NCI-H2029 (cell line): ENCODE measurements around the gene ADGRG6.
A peak's percentile ranks its signal among the peaks of the same experiment; 100 is the strongest.

Experiments
- DNase-seq: peaks from one replicate; lab custom pipeline; 2025; lab: John Stamatoyannopoulos, UW

ADGRG6 gene

GRCh38 chr6:142376800-142377496, 75.1 kb downstream of the ADGRG6 start:
- no peak for DNase-seq

GRCh38 chr6:142377497-142377848, 75.7 kb downstream of the ADGRG6 start:
- DNase-seq: no peak

GRCh38 chr6:142378138-142378875, 76.5 kb downstream of the ADGRG6 start:
- peak; percentile 3 for DNase-seq

GRCh38 chr6:142380626-142381025, 78.8 kb downstream of the ADGRG6 start:
- DNase-seq: no peak

GRCh38 chr6:142381181-142381580, 79.4 kb downstream of the ADGRG6 start:
- DNase-seq: no peak

DNA sequence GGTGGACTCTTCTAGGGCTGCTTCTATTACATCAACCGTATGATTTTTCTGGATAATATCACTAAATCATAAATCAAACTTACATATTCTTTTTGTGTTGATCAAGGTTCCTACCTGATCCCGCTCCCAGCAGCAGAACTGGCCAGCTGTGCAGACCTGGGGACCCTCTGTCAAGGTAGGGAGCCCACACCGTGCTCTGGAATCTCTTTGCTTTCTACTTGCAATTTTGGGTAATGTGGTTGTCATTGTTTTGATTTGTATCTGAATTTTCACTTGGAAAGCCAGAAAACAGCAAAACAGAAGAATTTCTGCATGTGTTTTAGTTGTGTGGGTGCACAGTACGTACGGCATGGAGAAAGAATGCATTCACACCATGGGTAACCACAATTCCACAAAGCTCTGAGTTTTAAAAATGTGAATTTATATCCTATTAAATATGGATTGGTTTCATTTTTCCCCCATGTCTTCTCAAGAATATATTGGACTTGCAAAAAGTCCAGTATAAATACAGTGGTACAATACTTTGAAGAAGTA, 80.1 kb downstream of the ADGRG6 start:
- no peak for DNase-seq

DNA sequence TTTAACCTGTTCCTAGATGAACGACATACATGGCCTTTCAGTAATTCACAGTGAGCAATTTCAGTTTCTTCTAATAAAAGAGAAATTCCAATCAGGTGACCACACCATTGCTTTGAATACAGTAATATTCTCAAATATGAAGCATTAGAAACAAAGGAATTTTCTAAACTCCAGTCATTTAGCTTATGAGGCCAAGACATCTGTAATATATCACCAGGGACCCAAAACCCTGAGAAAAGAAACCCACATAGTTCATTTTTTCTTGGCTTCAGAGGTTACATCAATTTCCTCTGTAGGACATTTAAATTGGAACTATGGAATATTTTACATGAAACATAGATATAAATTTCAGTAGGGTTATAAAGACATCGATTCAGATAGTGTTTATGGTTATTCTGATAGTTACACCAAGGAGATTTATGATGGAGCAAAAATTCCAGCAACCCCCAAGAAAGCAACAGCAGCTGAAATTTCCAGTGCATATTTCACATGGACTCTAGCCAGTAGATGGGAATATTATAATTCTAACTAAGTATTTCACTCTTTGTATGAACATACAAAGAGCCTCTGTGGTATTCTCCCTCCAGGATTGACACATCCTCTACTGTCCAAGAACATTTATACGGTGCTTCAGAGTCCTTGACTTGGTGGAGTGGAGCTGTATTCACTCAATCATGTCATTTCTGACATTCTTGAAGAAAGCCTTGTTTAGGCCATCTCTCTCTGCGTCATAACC, 82.9 kb downstream of the ADGRG6 start:
- no peak for DNase-seq

GRCh38 chr6:142385352-142385751, 83.5 kb downstream of the ADGRG6 start:
- no peak for DNase-seq

GRCh38 chr6:142386657-142387056, 84.8 kb downstream of the ADGRG6 start:
- DNase-seq: no peak

GRCh38 chr6:142387997-142388815, 86.4 kb downstream of the ADGRG6 start:
- no peak for DNase-seq

DNA sequence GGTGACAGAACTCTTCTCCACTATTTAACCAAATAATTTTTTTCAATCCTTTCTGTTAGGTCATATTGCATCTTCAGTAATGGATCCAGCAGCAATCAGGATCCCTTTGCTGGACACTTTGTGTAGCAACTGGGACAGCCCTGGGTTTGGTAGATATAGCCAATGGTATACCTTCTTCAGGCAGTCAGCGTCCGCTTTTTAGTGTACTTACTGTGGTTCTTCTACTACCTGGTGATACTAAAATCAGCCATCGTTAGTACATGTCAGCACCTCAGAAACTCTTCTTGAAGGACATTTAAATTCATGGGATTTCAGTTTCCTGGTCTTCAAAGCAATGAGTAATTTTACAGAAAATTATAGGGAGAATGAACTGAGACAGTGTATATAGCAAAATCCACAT, 93.5 kb downstream of the ADGRG6 start:
- DNase-seq: no peak

- no peak for DNase-seq
These were observed 94.0 kb downstream of the ADGRG6 start for GRCh38 chr6:142395768-142396231.

GRCh38 chr6:142398353-142398752, 96.5 kb downstream of the ADGRG6 start:
- no peak for DNase-seq

GRCh38 chr6:142399739-142400138, 97.9 kb downstream of the ADGRG6 start:
- DNase-seq: no peak

DNA sequence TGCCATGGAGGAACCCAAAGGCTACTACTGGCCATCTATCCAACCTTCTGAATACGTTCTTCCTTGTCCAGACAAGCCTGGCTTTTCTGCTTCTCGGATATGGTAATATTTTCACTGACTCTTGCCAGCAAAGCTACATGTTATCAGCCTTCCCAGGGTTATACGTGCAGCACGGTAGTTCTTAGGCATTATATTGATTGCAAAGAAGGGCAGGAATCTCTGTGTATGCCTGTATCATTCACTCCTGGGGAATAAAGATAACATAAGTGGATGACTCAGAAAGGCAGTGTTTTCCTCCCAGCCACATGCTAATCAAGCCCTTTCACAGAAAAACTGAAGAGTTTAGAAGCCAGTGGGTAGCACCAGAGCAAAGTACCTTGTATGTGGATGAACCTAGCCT, 98.7 kb downstream of the ADGRG6 start:
- DNase-seq: no peak

GRCh38 chr6:142401838-142402237, 100.0 kb downstream of the ADGRG6 start:
- DNase-seq: no peak

GRCh38 chr6:142404751-142405150, 102.9 kb downstream of the ADGRG6 start:
- DNase-seq: no peak

- DNase-seq: no peak
These were observed 104.3 kb downstream of the ADGRG6 start for GRCh38 chr6:142406131-142406530.

DNA sequence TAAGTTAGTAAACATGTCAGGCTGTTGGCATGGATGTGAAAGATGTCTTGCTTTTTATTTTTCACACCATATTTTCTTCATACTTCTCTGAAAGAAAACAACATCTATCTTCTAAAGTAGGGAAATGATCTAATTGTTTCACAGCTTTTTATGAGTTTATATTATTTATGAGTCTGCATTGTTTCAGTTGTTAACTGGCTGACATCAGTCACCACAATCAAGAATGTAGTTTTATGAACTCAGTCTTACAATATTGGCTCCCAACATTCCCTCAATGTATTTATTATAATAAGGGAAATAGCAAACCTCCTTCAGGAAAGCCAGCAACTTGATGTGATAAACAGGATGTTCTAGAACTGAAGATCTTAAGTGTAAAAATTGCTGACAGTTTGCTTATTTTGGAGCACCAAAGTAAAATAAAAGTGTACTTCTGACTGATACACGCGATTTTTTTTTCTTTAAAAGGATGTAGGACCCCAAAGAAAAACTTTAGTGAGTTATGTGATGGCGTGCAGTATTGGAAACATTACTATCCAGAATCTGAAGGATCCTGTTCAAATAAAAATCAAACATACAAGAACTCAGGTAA, 106.0 kb downstream of the ADGRG6 start:
- DNase-seq: no peak

GRCh38 chr6:142408409-142408808, 106.6 kb downstream of the ADGRG6 start:
- no peak for DNase-seq

DNA sequence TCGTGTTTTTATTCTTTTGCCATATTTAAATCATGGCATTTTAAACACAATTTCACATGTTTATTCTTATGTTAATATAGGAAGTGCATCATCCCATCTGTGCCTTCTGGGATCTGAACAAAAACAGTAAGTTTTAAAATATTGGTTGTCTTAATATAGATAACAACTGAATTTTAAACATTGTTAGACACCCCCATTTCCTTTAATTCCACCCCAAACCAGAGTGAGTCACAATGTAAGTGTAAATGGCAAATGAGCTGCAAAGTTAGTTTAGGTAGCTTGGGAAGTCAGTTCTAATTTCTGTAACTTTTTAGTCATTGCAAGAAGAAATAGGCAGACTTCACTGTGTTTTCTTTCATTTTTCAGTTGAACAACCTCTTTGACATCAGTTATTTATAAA, 108.0 kb downstream of the ADGRG6 start:
- no peak for DNase-seq
